GM18508 (cell line): ENCODE results near the gene LYRM4.

Experiments used
- ATAC-seq: cut with Tn5 transposase; IDR thresholded peaks from one replicate; pipeline ENCODE4 v1.9.1; 2021; ENCODE audit warnings: moderate number of reproducible peaks; ENCODE audit not compliant: insufficient read depth, unreplicated experiment

The LYRM4 gene

DNA sequence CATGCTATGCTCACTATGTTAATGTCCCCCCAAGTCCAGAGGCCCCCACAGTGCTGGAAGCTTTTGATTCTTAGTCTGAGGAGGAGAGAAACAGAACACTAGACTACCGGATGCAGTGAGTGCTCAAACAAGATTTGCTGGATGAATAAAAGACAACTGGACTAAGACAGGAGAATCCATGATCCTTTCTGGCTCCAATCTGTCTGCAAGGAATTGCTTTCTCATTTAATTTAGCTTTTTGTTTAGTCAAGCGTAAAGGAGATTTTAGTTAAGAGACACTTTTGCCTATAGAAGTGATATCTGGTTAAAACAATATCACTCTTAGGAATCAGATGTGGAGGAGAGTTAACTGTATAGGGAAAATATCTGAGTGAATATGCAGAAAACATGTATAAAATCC is 13.5 kb downstream of the LYRM4 start:
- ATAC-seq = no peak

DNA sequence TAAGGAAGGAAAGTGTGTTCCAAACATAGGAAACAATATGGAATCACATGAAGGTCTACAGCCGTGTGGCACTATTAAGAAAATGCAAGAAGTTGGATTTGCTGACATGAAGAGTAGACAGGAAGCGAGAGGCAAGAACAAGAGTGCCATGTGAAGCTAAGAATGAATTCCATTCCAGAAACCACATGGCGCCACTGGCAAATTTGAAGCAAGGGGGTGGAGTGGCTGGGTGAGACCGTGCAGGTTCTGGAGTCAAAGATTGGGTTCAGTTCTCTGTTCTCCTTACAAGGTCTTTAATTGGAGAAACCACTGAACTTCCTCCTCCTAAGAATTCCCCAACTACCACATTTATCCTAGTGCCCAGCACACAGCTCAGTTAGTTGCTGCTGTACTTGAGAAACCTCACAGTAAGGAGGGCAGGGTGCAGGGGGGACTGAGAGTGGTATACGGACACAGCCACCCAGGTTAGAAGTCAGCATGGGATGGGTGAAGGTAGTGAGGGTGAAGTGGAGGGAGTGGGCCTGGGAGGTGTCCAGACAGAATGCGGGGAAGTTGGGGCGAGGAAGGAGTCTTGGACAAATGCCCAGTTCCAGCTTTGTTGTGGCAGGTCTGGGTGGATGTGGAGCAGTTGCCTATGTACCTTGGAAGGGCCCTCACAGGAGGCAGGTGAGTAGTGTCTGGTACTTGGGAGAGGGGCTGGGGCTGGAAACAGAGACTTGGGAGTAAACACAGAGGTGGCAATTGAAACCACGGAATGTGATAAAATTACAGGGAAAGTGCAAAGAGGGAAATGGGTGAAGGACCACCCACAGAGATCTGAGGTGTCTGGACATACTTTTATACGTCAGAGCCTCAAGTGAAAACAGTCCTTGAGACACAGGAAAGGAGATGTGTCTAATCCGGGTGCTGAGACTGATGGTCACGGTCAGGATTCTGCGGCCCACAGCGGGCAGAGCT is 14.3 kb downstream of the LYRM4 start:
- no peak for ATAC-seq

- no peak for ATAC-seq
Measured at GRCh38 chr6:5243069-5243468, 17.7 kb downstream of the LYRM4 start.

DNA sequence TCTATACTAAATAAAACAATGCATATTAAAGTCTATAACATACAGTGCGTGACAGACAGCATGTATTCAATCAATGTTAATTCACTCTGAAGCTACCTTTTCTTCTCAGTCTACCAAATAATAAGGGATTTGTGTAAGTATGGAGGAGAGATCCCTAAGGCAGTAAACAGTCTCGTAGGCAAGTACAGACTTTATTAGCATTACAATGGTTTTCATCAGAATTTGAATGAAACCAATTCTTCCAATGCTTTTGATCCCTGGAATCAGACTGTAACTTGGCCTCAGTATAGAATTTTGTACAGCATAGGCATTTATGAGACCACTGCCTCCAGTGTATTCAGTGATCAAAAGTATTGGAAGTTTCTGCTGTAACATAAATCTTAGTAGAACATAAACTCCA is 19.5 kb downstream of the LYRM4 start:
- no peak for ATAC-seq

GRCh38 chr6:5238336-5238735 is 22.4 kb downstream of the LYRM4 start:
- no peak for ATAC-seq

- ATAC-seq = no peak
Measured at GRCh38 chr6:5237805-5238204, 22.9 kb downstream of the LYRM4 start.

- ATAC-seq = no peak
Measured at GRCh38 chr6:5235830-5236229, 24.9 kb downstream of the LYRM4 start.

DNA sequence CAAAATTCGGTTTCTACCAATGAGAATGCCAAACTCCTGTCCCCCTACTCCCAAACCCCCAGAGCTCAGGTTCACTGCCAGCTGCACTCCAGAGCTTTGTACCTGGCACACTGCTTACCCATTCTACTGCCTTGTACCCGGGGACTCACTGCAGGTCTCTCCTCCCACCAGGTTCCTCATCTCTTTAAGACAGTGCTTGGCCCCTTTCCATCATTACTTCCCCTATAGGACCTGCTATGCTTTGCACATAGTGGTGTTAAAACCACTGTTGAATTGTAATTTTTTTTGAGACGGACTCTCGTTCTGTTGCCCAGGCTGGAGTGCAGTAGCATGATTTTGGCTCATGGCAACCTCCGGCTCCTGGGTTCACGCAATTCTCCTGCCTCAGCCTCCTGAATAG is 25.9 kb downstream of the LYRM4 start:
- no peak for ATAC-seq

DNA sequence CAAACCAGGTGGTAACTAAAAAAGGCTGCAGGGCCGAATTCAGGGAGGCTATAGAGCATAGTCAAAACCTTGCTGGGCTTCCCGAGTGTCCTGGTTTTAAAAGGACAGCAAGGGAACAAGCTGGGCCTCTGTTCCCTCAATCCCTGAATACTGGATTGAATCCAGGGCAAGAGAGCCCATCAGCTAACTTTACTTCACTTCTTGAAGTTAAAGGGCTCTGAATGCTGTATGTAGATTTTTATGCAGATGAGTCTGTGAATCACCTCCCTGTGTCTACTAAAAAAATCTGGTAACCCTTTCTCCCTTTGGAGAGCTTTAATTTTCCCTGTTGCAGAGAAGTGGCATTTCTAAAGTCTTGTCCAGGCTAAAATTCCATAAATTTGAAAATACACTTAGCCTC is 29.5 kb downstream of the LYRM4 start:
- ATAC-seq = no peak

GRCh38 chr6:5230081-5230480 is 30.7 kb downstream of the LYRM4 start:
- no peak for ATAC-seq

DNA sequence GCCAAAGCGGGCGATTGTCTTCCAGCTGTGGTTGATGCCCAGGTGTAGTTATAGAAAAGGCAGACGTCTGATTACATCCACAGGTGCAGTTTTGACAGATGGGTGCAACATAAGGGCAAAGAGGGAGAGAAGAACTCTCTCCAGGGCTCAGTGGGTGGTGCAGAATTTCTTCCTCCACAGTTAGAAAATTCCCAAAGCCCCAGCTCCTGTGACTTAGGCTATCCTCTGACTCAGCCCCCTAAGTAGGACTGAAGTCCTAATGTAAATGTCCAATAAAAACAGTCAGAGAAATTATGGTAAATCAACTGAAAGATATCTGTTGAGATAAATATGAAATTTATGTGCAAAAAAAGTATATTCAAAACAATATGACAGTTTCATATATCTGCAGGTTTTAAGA is 31.4 kb downstream of the LYRM4 start:
- no peak for ATAC-seq

DNA sequence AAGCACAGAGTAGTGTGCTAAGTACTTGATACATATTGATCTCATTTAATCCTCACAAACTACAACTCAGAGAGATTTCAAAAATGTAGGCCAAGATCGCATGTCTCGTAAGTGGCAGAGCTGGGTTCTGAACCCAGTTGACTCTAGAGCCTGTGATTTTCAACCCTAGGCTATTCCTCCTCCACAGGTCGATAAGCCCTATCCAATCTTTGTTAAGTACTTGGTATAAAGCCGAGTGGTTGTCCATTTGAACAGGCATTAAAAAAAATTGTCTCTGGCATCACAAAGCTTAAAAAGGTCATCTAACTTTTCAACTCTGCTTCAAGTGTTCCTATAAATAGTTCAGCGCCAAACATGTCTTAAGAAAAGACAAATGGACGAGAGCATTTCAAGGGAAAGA is 37.4 kb downstream of the LYRM4 start:
- no peak for ATAC-seq

DNA sequence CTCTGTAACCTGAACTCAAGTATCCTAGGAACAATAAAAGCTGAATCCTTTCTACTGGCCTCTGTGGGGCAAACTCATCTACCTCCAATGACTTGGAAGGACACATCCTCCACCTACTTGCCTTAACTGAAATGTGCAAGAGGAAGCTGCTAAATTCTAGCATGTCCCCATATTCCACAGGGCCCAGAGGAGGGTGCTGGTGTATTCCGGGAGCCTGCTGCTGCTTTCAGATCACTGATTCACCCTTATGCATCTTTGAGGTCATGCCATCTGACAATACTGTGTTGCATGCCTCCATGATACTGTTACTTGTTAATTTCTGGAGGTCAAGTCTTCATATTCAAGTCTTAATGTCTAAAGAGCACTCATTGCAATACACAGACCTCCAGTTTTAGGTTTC is 40.3 kb downstream of the LYRM4 start:
- no peak for ATAC-seq

GRCh38 chr6:5219011-5219691 is 41.6 kb downstream of the LYRM4 start:
- no peak for ATAC-seq

GRCh38 chr6:5217356-5217755 is 43.4 kb downstream of the LYRM4 start:
- no peak for ATAC-seq

DNA sequence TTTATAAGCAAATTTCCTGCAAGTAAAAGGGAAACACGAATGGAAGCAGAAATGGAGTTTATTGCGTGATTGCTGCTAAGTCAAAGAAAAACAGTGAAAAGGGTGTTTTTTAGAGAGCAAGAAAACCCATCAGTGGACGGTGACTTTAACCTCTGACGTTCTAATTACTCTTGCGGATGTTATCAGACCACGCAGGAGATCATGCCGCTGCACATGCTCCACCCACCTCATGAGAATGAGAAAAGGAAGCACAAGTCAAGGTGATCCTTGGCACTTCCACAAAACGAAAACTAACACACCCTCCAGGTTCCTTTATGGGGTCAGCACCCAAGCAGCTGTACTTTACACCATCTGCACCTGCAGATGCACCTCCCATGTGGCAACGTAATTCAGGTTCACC is 45.0 kb downstream of the LYRM4 start:
- ATAC-seq = no peak

DNA sequence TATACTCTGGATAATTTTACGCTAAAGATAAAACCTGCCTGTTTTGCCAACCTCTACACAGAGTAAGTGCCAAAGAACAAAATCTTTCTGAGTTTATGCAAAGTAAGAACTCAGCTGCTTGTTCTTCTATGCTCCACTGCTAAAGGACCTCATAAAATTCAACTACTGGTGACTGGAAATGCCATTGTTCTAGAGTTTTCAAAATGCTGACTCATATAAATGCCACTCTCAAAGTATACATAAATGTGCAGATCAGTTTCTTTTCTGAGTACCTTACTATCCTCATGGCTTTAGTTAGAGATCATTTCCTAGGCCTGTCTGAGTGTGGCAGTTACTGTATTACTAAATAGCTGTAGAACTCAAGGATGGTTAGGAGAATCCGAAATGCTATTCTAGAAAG is 45.6 kb downstream of the LYRM4 start:
- ATAC-seq = no peak

- ATAC-seq = no peak
Measured at GRCh38 chr6:5214570-5215052, 46.1 kb downstream of the LYRM4 start.

- ATAC-seq = no peak
Measured at GRCh38 chr6:5213836-5214235, 46.9 kb downstream of the LYRM4 start.

DNA sequence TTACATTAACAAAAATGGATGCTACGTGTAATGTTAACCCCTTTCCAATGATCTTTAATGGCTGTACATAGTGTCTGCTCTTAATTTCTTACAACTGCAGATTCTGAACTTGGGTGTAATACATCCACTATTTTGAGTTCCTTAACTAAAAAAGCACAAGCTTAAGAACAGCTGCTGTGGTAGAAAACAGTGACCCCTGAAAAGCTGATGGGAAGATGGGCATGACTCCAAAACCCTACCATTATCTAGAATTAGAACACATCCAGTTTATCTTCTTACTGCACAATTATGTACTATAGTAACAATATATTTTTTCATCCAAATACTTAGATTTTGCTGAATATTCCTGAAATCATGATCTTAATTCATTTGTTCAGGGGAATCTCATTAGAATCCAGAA is 49.3 kb downstream of the LYRM4 start:
- no peak for ATAC-seq

DNA sequence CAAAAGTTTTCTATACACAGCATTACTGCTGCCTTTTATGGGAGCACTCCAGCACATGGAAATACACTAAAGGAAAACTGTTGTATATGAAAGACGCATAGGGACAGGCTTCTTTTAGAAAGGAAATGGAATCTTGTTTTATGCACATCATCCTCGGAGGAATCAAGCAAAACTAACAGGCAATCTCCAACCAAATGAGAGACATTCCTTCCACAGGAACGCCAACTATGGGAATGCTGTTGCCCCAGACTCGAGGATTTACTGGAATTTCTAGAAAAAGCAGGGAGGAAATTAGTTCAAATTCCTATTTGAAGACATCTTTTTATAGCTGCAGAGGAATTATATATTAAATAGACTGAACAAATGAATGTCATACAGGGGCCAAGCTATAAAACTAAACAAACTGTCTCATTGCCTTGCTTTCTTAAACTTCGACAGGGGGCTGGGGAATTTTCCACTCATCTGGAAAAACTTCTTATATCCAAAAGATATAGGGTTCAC is 52.2 kb downstream of the LYRM4 start:
- no peak for ATAC-seq
